HEK293 (cell line): ENCODE results near the gene MACROD1.

Experiments
- CTCF ChIA-PET: fragments of 350-600 bp; formaldehyde crosslinking; extraction: SDS; loops from one replicate; lab custom pipeline; 2021; ENCODE audit warnings: antibody characterized with exemption; lab: Yijun Ruan, JAX
- POLR2A ChIA-PET: fragments of 300-600 bp; formaldehyde crosslinking; extraction: SDS; loops from one replicate; lab custom pipeline; 2020; ENCODE audit warnings: antibody characterized with exemption, inconsistent platforms; lab: Yijun Ruan, JAX
- H3K27ac ChIP-seq: fragments of 200-500 bp; sonication (Bioruptor generic); 2 replicates; pipeline ENCODE4 v1.5.1; 2014; ENCODE audit warnings: low read depth, low read length, control low read depth, inconsistent platforms; ENCODE audit errors: extremely low read depth
- H3K36me3 ChIP-seq, 2 experiments: fragments of 200-500 bp in 1 of 2; sonication (Bioruptor generic) in 1 of 2; 1 replicate in 1 of 2; 2 replicates in 1 of 2; pipeline ENCODE4 v1.5.1; 2014 to 2017; ENCODE audit warnings: inconsistent platforms in 2 of 2, low read length in 2 of 2; ENCODE audit not compliant: control insufficient read depth in 2 of 2, insufficient read depth in 1 of 2
- H3K4me1 ChIP-seq: fragments of 200-500 bp; sonication (Bioruptor generic); 2 replicates; pipeline ENCODE4 v1.5.1; 2014; ENCODE audit warnings: mild to moderate bottlenecking, low read length, inconsistent platforms; ENCODE audit not compliant: control insufficient read depth, insufficient read depth
- H3K4me3 ChIP-seq: 2 replicates; pipeline ENCODE4 v1.5.1; 2011; ENCODE audit warnings: low read depth, mild to moderate bottlenecking, control low read depth, low read length, moderate library complexity
- H3K9me3 ChIP-seq: fragments of 200-500 bp; sonication (Bioruptor generic); 2 replicates; pipeline ENCODE4 v1.5.1; 2014; ENCODE audit warnings: low read depth, low read length, inconsistent platforms; ENCODE audit not compliant: control insufficient read depth, insufficient read depth
- BCL11A ChIP-seq: fragments of 450-650 bp; formaldehyde crosslinking; IDR thresholded peaks from 2 replicates; pipeline ENCODE4 v1.5.1; 2016; ENCODE audit warnings: low read depth, missing biosample characterization, missing genetic modification characterization
- KLF1 ChIP-seq: fragments of 450-650 bp; formaldehyde crosslinking; IDR thresholded peaks from 2 replicates; pipeline ENCODE4 v1.5.1; 2016; ENCODE audit warnings: missing biosample characterization, missing genetic modification characterization
- KLF16 ChIP-seq: fragments of 450-650 bp; formaldehyde crosslinking; IDR thresholded peaks from 2 replicates; pipeline ENCODE4 v1.5.1; 2017; ENCODE audit warnings: missing biosample characterization, missing genetic modification characterization
- REPIN1 ChIP-seq: fragments of 450-650 bp; formaldehyde crosslinking; IDR thresholded peaks from 2 replicates; pipeline ENCODE4 v1.5.1; 2017; ENCODE audit warnings: missing biosample characterization, missing genetic modification characterization, low read depth
- SP7 ChIP-seq: fragments of 450-650 bp; formaldehyde crosslinking; IDR thresholded peaks from 2 replicates; pipeline ENCODE4 v1.5.1; 2016; ENCODE audit warnings: missing biosample characterization, missing genetic modification characterization
- WT1 ChIP-seq: fragments of 450-650 bp; formaldehyde crosslinking; IDR thresholded peaks from 2 replicates; pipeline ENCODE4 v1.5.1; 2016; ENCODE audit warnings: missing biosample characterization, missing genetic modification characterization
- YY2 ChIP-seq: fragments of 450-650 bp; formaldehyde crosslinking; IDR thresholded peaks from 2 replicates; pipeline ENCODE4 v1.5.1; 2016; ENCODE audit warnings: missing biosample characterization, missing genetic modification characterization
- ZEB2 ChIP-seq: fragments of 450-650 bp; formaldehyde crosslinking; IDR thresholded peaks from 2 replicates; pipeline ENCODE4 v1.5.1; 2016; ENCODE audit warnings: missing biosample characterization, missing genetic modification characterization
- ZFP69B ChIP-seq: fragments of 450-650 bp; formaldehyde crosslinking; IDR thresholded peaks from 2 replicates; pipeline ENCODE4 v1.5.1; 2016; ENCODE audit warnings: missing biosample characterization, missing genetic modification characterization
- ZNF112 ChIP-seq: fragments of 450-650 bp; formaldehyde crosslinking; IDR thresholded peaks from 2 replicates; pipeline ENCODE4 v1.5.0; 2017; ENCODE audit warnings: missing biosample characterization, missing genetic modification characterization
- ZNF146 ChIP-seq: fragments of 450-650 bp; formaldehyde crosslinking; IDR thresholded peaks from 2 replicates; pipeline ENCODE4 v1.5.1; 2016; ENCODE audit warnings: missing biosample characterization, missing genetic modification characterization
- ZNF23 ChIP-seq: fragments of 450-650 bp; formaldehyde crosslinking; IDR thresholded peaks from 2 replicates; pipeline ENCODE4 v1.5.1; 2016; ENCODE audit warnings: missing biosample characterization, missing genetic modification characterization, borderline replicate concordance
- ZNF292 ChIP-seq: fragments of 450-650 bp; formaldehyde crosslinking; IDR thresholded peaks from 2 replicates; pipeline ENCODE4 v1.5.1; 2016; ENCODE audit warnings: low read depth, missing biosample characterization, missing genetic modification characterization, borderline replicate concordance
- ZNF404 ChIP-seq: fragments of 450-650 bp; formaldehyde crosslinking; IDR thresholded peaks from 2 replicates; pipeline ENCODE4 v1.5.1; 2017; ENCODE audit warnings: missing biosample characterization, missing genetic modification characterization
- ZNF510 ChIP-seq: fragments of 450-650 bp; formaldehyde crosslinking; IDR thresholded peaks from 2 replicates; pipeline ENCODE4 v1.5.1; 2018; ENCODE audit warnings: mild to moderate bottlenecking, missing genetic modification characterization, missing biosample characterization; ENCODE audit not compliant: insufficient replicate concordance
- ZNF514 ChIP-seq: fragments of 450-650 bp; formaldehyde crosslinking; IDR thresholded peaks from 2 replicates; pipeline ENCODE4 v1.5.1; 2016; ENCODE audit warnings: missing biosample characterization, missing genetic modification characterization
- ZNF544 ChIP-seq: fragments of 450-650 bp; formaldehyde crosslinking; IDR thresholded peaks from 2 replicates; pipeline ENCODE4 v1.5.0; 2017; ENCODE audit warnings: missing biosample characterization, missing genetic modification characterization
- ZNF629 ChIP-seq: fragments of 450-650 bp; formaldehyde crosslinking; IDR thresholded peaks from 2 replicates; pipeline ENCODE4 v1.5.1; 2017; ENCODE audit warnings: missing biosample characterization, missing genetic modification characterization
- TF ChIP-seq, protein P1 (sequence below): fragments of 450-650 bp; formaldehyde crosslinking; IDR thresholded peaks from 2 replicates; pipeline ENCODE4; 2016; ENCODE audit warnings: missing biosample characterization, missing genetic modification characterization
- TF ChIP-seq, protein P2 (sequence below): fragments of 450-650 bp; formaldehyde crosslinking; IDR thresholded peaks from 2 replicates; pipeline ENCODE4 v1.5.1; 2016; ENCODE audit warnings: missing biosample characterization, missing genetic modification characterization
- TF ChIP-seq, protein P3 (sequence below): fragments of 450-650 bp; formaldehyde crosslinking; IDR thresholded peaks from 2 replicates; pipeline ENCODE4 v1.5.1; 2016; ENCODE audit warnings: missing biosample characterization, missing genetic modification characterization, borderline replicate concordance
- TF ChIP-seq, protein P4 (sequence below): fragments of 450-650 bp; formaldehyde crosslinking; IDR thresholded peaks from 2 replicates; pipeline ENCODE4 v1.5.1; 2016; ENCODE audit warnings: missing biosample characterization, missing genetic modification characterization
- TF ChIP-seq, protein P5 (sequence below): fragments of 450-650 bp; formaldehyde crosslinking; IDR thresholded peaks from 2 replicates; pipeline ENCODE4 v1.5.1; 2016; ENCODE audit warnings: missing biosample characterization, missing genetic modification characterization

The MACROD1 gene

DNA sequence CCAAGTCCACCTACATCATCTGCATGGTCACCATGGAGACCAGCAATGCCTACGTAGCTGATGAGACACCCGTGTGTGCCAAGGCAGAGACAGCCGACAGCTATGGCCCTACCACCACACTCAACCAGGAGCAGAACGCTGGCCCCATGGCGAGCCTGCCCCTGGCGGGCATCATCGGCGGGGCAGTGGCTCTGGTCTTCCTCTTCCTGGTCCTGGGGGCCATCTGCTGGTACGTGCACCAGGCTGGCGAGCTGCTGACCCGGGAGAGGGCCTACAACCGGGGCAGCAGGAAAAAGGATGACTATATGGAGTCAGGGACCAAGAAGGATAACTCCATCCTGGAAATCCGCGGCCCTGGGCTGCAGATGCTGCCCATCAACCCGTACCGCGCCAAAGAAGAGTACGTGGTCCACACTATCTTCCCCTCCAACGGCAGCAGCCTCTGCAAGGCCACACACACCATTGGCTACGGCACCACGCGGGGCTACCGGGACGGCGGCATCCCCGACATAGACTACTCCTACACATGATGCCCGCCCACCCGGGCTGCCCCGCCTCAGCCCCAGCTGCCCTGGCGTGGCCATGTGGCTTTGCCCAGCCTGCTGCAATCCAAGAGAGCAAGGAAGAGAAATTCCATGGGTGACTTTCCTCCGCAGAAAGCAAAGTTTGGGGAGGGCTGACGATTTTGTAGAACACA is 48.0 kb downstream of the MACROD1 start:
- no peaks in the 10 kb centered on the region for H3K9me3 ChIP-seq
- no peaks in the 10 kb centered on the region for H3K4me1 ChIP-seq
- no peak overlapping the region for H3K27ac ChIP-seq
- CTCF ChIA-PET, result no interaction called here
- POLR2A ChIA-PET, result no interaction called here
- H3K36me3 ChIP-seq, result no peaks in the 10 kb centered on the region
- TF ChIP-seq ZNF146 (tag by site-specific recombination) (no peak), BCL11A (tag by site-specific recombination) (no peak), ZNF112 (tag by site-specific recombination) (no peak), WT1 (tag by site-specific recombination) (no peak), ZNF404 (no peak), ZNF544 (tag by site-specific recombination) (no peak), REPIN1 (tag by site-specific recombination) (no peak), ZNF292 (tag by site-specific recombination) (no peak)
- TF ChIP-seq, protein P1, sequence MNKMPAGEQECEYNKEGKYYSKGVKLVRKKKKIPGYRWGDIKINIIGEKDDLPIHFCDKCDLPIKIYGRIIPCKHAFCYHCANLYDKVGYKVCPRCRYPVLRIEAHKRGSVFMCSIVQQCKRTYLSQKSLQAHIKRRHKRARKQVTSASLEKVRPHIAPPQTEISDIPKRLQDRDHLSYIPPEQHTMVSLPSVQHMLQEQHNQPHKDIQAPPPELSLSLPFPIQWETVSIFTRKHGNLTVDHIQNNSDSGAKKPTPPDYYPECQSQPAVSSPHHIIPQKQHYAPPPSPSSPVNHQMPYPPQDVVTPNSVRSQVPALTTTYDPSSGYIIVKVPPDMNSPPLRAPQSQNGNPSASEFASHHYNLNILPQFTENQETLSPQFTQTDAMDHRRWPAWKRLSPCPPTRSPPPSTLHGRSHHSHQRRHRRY (tag by site-specific recombination), result no peak
- no peak overlapping the region for H3K4me3 ChIP-seq

DNA sequence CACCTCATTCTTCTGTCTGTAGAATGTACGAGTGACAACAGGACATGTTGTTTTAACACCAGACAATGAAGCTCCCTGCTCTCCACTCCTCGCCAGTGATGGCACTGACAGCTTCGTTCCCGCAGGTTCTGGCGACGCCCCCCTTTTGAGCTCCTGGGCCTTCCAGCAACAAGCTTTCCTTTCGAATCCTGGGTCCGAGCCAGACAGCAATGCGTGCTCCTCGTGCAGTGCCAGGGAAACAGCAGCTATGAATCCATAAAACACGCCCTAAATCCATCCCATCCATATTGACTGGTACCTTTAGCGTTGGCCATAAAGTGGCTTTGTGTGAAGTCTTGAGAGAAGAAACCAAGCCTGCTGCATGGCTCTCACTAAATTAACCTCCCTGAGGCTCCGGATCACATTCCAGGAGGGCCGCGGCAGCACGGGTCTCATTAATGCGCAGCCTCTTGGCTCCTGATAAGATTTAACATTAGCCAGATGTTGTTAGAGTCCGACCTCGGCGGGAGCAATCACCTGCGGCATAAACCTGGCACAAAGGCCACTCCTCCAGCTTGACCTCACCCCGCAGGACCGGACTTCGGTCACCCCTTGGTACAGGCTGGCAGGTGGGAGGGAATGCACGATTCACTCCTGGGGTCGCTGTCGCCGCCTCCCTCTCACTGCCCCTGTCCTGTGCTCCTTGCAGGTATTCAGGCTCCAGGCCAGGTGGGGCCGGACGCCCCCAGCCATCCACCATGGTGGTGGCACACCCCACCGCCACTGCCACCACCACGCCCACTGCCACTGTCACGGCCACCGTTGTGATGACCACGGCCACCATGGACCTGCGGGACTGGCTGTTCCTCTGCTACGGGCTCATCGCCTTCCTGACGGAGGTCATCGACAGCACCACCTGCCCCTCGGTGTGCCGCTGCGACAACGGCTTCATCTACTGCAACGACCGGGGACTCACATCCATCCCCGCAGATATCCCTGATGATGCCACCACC is 50.1 kb downstream of the MACROD1 start:
- Histone ChIP-seq H3K4me3 (no peak overlapping the region), H3K4me1 (no peaks in the 10 kb centered on the region), H3K27ac (no peak overlapping the region), H3K9me3 (no peaks in the 10 kb centered on the region)
- TF ChIP-seq ZNF23, result no peak
- no peak for TF ChIP-seq ZFP69B (tag by site-specific recombination)
- no peak for TF ChIP-seq KLF16 (tag by site-specific recombination)
- no peak for TF ChIP-seq ZEB2 (tag by site-specific recombination)
- TF ChIP-seq, protein P2, sequence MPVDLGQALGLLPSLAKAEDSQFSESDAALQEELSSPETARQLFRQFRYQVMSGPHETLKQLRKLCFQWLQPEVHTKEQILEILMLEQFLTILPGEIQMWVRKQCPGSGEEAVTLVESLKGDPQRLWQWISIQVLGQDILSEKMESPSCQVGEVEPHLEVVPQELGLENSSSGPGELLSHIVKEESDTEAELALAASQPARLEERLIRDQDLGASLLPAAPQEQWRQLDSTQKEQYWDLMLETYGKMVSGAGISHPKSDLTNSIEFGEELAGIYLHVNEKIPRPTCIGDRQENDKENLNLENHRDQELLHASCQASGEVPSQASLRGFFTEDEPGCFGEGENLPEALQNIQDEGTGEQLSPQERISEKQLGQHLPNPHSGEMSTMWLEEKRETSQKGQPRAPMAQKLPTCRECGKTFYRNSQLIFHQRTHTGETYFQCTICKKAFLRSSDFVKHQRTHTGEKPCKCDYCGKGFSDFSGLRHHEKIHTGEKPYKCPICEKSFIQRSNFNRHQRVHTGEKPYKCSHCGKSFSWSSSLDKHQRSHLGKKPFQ (tag by site-specific recombination), result no peak
- TF ChIP-seq, protein P3, sequence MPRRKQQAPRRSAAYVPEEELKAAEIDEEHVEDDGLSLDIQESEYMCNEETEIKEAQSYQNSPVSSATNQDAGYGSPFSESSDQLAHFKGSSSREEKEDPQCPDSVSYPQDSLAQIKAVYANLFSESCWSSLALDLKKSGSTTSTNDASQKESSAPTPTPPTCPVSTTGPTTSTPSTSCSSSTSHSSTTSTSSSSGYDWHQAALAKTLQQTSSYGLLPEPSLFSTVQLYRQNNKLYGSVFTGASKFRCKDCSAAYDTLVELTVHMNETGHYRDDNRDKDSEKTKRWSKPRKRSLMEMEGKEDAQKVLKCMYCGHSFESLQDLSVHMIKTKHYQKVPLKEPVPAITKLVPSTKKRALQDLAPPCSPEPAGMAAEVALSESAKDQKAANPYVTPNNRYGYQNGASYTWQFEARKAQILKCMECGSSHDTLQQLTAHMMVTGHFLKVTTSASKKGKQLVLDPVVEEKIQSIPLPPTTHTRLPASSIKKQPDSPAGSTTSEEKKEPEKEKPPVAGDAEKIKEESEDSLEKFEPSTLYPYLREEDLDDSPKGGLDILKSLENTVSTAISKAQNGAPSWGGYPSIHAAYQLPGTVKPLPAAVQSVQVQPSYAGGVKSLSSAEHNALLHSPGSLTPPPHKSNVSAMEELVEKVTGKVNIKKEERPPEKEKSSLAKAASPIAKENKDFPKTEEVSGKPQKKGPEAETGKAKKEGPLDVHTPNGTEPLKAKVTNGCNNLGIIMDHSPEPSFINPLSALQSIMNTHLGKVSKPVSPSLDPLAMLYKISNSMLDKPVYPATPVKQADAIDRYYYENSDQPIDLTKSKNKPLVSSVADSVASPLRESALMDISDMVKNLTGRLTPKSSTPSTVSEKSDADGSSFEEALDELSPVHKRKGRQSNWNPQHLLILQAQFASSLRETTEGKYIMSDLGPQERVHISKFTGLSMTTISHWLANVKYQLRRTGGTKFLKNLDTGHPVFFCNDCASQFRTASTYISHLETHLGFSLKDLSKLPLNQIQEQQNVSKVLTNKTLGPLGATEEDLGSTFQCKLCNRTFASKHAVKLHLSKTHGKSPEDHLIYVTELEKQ (tag by site-specific recombination), result no peak
- no peak for TF ChIP-seq ZNF510 (tag by site-specific recombination)
- no peak for TF ChIP-seq ZNF514 (tag by site-specific recombination)
- TF ChIP-seq ZNF629 (tag by site-specific recombination), result no peak
- no peak for TF ChIP-seq YY2 (tag by site-specific recombination)
- TF ChIP-seq, protein P4, sequence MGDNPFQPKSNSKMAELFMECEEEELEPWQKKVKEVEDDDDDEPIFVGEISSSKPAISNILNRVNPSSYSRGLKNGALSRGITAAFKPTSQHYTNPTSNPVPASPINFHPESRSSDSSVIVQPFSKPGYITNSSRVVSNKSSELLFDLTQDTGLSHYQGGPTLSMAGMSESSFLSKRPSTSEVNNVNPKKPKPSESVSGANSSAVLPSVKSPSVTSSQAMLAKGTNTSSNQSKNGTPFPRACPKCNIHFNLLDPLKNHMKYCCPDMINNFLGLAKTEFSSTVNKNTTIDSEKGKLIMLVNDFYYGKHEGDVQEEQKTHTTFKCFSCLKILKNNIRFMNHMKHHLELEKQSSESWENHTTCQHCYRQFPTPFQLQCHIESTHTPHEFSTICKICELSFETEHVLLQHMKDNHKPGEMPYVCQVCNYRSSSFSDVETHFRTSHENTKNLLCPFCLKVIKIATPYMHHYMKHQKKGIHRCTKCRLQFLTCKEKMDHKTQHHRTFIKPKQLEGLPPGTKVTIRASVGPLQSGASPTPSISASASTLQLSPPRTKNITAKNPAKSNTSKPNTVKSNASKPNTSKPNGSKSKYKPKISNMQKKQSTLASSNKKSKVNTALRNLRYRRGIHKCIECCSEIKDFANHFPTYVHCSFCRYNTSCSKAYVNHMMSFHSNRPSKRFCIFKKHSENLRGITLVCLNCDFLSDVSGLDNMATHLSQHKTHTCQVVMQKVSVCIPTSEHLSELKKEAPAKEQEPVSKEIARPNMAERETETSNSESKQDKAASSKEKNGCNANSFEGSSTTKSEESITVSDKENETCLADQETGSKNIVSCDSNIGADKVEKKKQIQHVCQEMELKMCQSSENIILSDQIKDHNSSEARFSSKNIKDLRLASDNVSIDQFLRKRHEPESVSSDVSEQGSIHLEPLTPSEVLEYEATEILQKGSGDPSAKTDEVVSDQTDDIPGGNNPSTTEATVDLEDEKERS (tag by site-specific recombination), result no peak
- TF ChIP-seq, protein P5, sequence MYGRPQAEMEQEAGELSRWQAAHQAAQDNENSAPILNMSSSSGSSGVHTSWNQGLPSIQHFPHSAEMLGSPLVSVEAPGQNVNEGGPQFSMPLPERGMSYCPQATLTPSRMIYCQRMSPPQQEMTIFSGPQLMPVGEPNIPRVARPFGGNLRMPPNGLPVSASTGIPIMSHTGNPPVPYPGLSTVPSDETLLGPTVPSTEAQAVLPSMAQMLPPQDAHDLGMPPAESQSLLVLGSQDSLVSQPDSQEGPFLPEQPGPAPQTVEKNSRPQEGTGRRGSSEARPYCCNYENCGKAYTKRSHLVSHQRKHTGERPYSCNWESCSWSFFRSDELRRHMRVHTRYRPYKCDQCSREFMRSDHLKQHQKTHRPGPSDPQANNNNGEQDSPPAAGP, result no peak
- TF ChIP-seq KLF1 (tag by site-specific recombination), result no peak
- no peak for TF ChIP-seq SP7 (tag by site-specific recombination)
- TF ChIP-seq, all 188 proteins: peak for 0
- no peaks in the 10 kb centered on the region for H3K36me3 ChIP-seq
- ChIA-PET POLR2A (no interaction called here), CTCF (no interaction called here)
